GM18868 (cell line): ENCODE measurements around the gene FUT1.
"Not testable (repeated sequence)": the region's sequence is repeated elsewhere in the genome, so short reads cannot be mapped to it uniquely, and the experiment has no call there.

Experiments
- ATAC-seq: cut with Tn5 transposase; IDR thresholded peaks from one replicate; pipeline ENCODE4 v1.9.1; 2021; ENCODE audit warnings: mild to moderate bottlenecking, moderate library complexity; ENCODE audit not compliant: unreplicated experiment

FUT1 gene

DNA sequence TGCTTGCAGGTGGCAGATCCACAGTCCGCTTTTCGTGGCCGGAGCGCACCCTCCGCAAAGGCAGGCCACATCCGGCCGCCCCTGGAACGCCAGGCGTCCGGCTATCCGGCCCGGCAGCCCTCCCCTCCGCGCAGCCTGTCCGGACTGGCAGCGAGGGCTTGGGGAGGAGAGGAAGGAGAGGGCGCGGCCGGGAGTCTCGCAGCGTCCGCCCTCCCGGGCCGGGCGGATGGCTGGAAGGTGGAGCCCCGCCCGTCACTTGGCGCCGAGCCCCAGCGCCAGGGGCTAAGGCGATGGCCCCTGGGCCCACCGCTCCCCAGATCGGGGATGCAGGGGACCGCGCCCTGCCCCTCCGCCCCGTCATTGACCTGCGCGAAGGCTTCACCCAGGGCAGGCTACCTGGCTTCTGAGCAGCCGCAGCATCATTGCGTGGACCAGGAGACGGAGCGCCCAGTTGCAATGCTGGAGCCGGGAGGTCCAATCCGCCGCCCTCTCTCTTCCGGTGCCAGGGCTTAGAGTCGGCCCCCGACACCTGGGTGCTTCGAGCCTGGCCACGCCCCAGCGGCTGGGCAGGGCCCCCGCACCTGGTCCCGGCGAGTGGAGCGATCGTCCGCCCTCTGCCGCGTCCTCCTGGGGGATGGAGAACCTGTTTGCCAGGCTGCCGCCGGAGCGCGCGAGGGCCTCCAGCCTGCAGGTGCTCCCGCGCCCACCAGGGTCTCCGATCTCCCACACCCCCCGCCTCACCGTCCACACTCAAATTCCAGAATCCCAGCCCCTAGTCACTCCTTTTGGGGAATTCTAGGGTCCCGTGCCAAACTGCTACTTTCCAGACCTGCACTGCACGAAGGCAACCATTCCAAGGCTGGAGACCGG lies at the start of gene FUT1:
TSS of gene FUT1 (minus strand) at position 146 of the 870 bp plus-strand sequence. CDS start 1,360 bp downstream, outside the sequence.
- no peak for ATAC-seq

DNA sequence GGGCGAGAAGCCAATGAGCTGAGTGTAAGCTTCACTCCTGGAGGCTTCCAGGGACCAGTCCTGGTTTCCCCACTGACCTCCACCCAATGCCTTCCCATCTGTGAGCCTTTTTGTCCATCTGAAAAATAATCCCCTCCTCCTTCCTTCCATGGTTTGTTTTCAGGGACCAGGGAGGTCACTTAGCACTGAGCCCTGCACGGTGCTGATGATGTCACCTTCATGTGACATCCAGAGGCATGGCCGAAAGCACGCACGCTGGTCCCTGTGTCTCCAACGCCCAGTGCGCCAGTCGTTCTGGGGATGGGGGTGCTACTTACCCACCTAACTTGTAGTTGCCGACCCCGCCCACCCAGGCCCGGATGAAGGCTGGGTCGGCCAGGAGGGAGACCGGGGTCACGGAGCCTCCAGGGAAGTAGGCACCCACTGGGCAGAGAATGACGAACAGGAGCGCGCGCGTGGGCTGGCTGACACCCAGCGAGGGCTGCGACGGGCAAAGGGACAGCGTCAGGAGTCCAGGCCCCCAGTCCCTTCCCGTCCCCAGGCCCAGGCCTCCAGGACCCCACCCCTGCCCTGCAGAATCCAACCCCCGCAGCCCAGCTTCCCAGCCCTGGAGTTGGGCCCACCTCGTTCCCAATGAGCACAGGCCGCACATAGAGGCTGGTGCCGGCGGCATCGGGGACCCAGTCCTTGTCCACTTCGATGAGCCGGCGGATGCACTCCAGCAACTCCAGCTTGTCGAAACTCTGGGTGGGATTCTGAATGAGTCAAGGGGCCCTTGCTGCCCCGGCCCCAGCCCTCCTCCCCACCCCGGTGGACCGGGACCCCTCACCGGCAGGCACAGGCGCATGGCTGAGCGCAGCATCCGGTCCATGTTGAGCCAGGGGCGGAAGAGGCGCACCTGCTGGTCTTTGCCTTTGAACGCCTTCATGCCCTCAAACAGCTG lies 47.2 kb upstream of the FUT1 start:
- ATAC-seq = no peak

DNA sequence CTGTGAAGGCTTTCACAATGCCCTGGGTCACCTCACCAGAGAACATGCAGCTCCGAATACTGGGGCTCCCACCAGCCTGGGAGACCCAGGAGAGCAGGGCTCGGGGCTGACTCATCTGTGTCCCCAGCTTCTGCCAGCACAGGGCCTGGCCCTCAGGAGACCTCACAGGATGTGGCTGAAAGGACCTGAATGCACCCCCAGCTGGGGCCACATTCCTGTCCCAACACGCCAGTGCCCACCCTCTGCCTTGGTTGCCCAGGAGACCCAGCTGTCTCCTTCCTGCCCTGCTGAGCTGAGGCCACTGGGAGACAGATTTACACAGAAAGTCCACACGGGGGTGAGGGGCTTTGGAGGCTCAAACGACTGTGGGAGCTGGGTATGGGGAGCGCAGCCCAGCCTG lies 46.5 kb upstream of the FUT1 start:
- ATAC-seq = no peak

DNA sequence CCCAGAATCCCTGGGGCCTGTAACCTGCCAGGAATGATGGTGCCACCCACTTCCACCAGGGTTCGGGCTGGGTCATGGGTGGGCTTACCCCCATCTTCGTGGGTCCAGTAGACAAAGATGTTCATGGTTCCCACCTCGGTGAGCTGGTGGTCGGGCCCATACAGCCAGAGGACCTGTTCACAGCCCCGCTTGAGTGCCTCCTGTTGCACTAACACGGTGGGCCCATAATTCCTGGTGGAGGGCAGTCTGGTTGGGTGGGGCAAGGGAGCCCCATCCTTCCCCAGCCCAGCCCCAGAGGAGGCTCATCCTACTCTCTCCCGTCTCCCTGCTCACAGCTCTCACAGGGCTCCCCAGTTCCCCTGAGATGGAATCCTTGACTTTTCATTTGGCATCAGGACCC lies 44.7 kb upstream of the FUT1 start:
- ATAC-seq = no peak

DNA sequence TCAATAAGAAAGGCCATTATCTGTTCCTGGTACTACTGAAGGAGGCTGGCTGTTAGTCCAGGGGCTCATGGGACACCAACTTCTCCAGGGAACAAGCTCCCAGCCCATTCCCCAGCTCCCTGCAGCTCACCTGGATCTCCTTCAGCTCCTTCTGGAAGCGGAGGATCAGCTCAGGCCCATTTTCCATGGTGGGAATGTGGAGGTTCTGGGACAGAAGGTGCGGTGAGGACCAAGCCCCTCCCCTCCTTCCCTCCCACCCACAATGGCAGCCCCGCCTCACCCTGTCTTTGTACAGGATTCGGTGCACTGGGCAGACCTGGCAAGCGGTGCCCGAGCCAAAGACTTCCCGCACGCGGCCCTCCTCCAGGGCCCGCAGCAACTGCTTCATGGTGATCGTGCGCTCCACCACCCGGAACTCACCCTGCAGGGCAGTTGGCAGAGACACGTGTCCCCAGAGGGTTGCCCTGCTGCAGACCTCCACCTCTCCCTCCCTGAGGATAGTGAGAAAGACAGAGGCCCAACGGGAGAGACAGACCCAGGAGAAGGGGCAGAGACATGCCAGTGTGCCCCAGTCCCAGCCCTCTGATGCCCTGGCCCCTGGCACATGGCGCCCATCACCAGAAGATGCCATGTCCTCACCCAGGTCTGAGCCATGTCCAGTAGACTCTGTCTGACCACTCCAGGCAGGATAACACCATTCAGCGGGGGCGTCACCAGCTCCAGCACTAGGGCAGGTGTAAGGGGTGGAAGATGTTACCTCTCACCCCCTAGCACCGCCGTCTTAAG lies 44.0 kb upstream of the FUT1 start:
- ATAC-seq = no peak

DNA sequence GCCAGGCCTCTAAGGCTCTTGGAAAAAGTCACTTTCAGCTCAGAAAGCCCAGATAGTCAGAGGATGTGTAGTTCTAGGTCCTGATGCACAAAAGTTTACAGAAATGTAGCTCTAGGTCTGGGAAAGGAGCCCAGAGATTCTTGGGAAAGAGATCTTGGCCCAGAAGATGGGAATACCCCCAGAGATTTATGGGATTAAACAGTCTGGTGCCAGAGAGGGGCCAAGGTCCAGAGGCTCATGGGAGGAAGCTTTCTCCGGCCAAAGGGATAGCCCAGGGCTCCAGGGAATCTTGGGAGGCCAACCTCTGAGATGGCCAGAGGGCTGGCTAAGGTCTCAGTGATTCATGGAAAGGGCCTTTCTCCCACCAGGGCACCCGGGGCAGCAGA lies 43.2 kb upstream of the FUT1 start:
- ATAC-seq = no peak

DNA sequence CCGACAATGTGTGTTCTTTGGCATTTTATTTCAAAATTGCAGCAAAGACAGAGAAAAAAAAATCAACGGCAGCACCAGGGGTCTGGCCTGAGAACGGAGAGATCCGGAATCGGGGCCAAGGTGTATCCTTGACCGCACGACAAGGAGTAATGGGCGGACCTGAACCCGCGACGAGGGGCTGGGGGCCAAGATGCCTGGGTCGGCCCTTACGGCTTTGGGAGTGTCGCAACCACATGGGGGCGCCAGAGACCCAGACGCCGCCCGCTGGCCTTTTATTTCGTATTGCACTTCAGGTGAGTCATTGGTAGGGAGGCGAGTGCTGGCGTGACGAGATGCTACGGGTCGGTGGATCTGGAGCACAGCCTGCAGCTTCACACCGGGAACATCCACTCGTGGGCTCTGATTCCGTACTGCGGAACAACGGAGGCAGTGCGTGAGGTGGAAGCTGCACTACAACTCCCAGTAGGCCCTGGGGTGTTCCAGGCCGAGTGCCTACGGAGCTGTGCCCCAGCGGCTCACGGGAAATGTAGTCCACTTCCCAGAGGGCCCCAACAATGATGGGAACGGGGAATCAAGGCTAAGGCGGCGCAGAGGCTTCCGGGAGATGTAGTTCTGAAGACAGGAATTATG lies 42.7 kb upstream of the FUT1 start:
- ATAC-seq = peak; percentile 63

DNA sequence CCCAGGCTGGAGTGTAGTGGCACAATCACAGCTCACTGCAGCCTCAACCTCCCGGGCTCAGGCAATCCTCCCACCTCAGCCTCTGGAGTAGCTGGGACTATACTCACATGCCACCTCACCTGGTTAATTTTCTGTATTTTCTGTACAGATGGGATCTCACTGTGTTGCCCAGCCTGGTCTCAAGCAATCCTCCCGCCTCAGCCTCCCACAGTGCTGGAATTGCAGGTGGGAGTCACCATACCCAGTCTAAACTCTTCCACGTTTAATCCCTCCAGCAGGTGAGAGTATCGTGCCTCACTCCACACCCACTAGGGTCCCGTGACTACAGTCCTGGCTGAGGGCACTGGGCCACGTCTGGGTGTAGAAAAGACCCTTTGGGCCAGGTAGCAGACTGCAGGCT lies 41.9 kb upstream of the FUT1 start:
- no peak for ATAC-seq

DNA sequence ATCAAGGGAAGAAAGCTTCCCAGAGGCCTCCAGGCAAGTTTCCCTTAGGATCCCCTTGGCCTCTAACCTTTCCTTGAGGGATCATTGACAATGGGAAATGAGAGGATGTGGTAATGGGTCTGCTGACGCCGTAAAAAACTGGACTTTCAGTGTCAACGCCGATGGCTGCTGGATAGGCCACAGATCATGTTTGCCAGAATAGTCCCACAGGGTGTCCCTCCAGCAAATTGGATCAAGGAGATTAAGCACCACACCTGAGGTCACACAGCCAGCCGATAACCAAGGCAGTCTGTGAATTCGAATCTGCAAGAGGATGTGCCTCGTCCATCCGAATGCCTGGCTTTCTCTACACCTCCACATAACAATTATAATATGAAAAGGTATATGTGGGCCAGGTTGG lies 40.8 kb upstream of the FUT1 start:
- ATAC-seq = no peak

DNA sequence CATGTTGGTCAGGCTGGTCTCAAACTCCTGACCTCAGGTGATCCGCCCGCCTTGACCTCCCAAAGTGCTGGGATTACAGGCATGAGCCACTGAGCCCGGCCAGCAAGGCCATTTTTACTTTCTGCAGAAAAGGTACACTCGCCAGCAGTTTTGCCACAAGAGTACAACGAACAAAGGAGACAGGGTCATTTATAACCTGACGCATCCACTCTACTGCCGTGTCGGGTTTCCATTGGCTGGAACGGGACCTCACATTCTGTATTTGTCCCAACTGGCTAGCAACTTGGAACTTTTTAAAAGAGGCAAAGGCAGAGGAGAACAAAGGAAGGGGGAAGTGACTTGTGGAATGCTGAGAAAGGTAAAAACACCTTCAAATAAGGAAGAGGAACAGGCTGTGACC lies 34.9 kb upstream of the FUT1 start:
- not testable (repeated sequence) for ATAC-seq

DNA sequence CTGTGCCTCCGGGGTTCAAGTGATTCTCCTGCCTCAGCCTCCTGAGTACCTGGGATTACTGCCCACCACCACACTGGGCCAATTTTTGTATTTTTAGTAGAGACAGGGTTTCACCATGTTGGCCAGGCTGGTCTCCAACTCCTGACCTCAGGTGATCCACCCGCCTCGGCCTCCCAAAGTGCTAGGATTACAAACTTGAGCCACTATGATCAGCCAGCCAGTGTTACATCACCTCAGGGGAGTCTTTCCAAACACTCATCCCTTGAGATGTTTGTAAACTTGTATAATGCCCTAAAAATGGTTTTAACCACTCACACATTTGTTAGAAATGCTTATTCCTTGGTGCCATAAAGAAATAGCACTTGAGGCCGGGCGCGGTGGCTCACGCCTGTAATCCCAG lies 34.0 kb upstream of the FUT1 start:
- ATAC-seq = not testable (repeated sequence)

DNA sequence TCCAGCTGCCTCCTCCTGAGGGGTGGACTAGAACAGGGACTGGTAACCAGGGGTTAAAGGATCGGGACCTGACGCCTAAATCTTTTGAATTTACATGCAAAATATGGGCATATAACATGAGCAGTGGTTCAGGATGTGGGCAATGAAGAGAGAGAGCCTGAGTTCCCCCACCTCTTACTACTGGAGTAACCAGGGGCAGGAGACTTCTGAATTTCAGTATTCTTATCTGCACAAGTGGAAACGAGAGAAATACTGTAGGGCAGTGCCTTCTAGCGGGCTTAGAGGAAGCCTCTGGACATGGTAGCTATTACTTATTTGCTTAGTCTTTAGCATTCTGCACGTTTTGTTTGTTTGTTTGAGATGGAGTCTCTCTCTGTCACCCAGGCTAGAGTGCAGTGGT lies 32.1 kb upstream of the FUT1 start:
- no peak for ATAC-seq

DNA sequence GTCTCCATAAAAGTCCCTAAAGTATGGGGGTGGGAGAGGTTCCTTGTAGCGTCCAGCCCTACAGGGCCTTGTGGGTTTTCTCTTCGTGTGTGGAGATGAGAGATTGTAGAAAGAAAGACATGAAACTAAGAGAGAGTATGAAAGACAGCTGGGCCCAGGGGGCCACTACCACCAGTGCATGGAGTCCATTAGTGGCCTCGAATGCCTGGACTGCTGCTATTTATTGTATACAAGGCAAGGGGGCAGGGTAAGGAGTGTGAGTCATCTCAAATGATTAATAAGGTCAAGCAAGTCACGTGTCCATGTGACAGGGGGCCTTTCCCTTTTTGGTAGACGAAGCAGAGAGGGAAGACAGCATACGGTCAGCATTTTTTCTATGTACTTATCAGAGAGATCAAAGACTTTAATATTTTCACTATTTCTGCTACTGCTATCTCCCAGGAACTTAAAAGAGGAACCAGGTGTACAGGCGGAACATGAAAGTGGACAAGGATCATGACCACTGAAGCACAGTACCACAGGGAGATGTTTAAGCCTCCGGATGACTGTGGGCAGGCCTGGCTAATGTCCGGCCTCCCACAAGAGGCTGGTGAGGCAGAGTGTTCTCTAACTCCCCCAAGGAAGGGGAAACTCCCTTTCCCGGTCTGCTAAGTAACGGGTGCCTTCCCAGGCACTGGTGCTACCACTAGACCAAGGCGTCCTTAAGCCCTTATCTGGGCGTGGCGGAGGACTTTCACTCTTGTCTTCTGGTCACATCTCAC lies 28.4 kb upstream of the FUT1 start:
- no peak for ATAC-seq

DNA sequence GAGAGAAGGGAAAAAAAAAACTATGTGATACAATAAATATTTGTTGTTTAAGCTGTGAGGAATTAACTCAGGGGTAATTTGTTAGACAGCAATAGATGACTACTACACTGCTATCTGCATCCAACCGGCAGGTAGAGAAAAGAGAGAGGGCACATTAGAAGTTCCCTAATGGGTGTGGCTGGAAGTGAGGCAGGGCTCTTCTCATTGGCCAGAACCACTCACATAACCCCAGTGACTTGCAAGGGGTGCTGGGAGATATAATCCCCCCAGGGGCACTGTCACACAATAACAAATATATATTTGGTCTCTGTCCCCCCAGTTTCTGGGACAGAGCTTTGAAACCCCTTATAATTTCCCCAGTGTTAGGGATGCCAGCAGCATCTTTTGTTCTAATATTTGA lies 27.2 kb upstream of the FUT1 start:
- ATAC-seq = no peak

DNA sequence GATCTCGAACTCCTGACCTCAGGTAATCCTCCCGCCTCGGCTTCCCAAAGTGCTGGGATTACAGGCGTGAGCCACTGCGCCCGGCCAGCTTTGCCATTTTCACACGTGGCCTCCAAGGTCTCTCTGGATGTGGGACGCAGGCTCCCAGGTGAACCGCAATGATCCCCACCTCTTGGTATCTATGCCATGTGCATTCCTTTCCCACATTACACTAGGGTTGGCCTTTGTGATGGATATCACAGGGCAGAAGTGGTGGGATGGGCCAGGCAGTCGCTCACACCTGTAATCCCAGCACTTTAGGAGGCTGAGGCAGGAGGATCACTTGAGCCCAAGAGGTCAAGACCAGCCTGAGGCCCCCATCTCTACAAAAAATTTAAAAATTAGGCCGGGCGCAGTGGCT lies 25.3 kb upstream of the FUT1 start:
- no peak for ATAC-seq

DNA sequence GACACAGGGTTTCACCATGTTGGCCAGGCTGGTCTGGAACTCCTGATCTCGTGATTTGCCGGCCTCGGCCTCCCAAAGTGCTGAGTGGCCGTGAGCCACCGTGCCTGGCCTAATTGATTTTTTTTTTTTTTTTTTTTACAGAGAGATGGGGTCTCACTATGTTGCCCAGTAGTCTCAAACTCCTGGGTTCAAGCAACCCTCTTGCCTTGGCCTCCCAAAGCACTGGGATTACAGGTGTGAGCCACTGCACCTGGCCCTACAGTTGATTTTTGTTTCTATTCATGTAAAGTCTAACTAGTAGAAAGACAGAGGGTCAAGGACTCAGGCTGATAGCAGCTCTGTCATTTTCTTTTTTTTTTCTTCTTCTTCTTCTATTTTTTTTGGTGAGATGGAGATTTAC lies 24.7 kb upstream of the FUT1 start:
- ATAC-seq = no peak

DNA sequence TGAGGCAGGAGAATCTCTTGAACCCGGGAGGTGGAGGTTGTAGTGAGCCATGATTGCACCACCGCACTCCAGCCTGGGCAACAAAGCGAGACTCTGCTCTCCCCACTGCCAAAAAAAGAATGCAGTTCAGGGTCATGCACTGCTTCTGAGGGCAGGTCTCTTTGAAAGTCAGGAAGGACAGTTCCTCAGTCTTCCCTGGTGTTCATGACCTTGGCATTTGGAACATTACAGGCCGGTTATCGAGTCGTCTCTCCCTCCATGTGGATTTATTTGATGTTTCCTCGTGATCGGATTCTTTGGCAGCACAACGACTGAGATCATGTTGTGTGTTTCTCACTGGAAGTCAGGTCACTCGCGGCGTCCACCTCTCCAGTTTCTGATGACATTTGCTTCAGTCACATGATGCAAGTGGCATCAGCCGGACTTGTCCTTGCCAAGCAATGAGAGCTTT lies 20.1 kb upstream of the FUT1 start:
- ATAC-seq = no peak

DNA sequence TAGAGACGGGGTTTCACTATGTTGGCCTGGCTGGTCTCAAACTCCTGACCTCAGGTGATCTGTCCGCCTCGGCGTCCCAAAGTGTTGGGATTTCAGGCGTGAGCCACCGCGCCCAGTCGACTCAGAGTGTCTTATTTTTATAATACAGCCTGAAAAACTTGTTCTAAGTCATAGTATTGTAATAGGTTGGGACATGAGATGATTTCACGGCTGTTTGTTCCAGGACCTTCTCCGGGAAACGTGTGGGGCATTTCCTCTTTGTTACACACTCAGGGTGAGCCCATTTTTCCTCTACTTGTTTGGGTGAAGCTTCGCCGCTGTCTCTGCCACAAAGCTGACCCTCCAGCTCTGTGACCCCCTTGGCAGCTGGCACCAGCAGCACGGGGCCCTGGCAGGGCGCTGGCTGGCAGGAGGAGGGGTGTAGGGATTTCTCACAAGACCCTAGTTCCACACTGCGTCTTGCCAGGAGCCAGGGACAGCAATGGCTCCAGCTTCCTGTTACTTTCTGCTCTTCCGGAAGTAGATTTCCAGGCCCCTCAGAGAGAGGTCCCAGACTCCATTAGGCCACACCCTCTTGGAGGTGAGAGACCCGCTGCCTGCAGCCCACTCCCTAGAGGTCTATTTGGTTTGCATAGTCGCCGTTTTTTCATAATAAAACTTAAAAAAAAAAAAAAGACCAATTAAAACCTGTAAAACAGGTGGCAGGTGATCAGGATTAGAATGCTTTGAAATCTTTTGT lies 18.5 kb upstream of the FUT1 start:
- ATAC-seq = no peak

DNA sequence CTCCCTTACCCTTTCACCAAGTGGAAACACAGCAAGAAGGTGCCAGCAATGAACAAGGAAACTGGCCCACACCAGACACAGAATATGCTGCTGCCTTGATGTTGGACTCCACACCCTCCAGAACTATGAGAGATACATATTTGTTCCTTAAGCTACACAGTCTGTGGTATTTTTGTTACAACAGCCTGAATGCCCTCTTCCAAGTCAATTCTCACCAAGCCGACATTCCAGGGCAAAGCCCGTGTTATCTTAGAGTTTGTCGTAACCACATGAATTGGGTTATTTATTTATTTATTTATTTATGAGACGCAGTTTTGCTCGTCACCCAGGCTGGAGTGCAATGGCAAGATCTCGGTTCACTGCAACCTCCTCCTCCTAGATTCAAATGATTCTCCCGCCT lies 17.8 kb upstream of the FUT1 start:
- ATAC-seq = no peak
